Tibial nerve (tissue), 3 donors: ENCODE results near the gene CYTH1.

Experiments
- CTCF ChIP-seq, 5 experiments: fragments of 200-600 bp in 3 of 5; fragments of 450-650 bp in 2 of 5; sonication (generic) in 3 of 5; IDR thresholded peaks; one replicate each; pipeline ENCODE4 v1.5.1; 2016 to 2019; ENCODE audit warnings: antibody characterized with exemption in 5 of 5, mild to moderate bottlenecking in 3 of 5, moderate library complexity in 2 of 5
- POLR2A ChIP-seq, 2 donors: fragments of 450-650 bp; IDR thresholded peaks; one replicate each; pipeline ENCODE4 v1.6.1; 2017; ENCODE audit warnings: antibody characterized with exemption in 2 of 2, mild to moderate bottlenecking in 2 of 2, moderate library complexity in 2 of 2

- TF ChIP-seq CTCF (IDR thresholded peaks at IDR 0.05) (no peak), POLR2A (IDR thresholded peaks at IDR 0.05) (no peak)
These were observed 122.5 kb downstream of the CYTH1 start for GRCh38 chr17:78659546-78659945.
